GM12878 (cell line): Measurements from ENCODE around the gene DELE1. TPM values are rescaled to one million over a fixed set of nuclear protein-coding genes. Genes with fewer than 3 reads are reported as not detected.
A peak's percentile ranks its signal among the peaks of the same experiment; 100 is the strongest.

Experiments
- ATAC-seq: fragments of 200-7000 bp; cut with Tn5 transposase; 3 replicates; pipeline ENCODE4 v1.9.1; 2020; ENCODE audit warnings: mild to moderate bottlenecking, moderate library complexity
- BruUV-seq: library from RNA; stranded (reverse); fragments of 400-500 nt; replicated peaks from 2 replicates; lab custom pipeline; 2021; lab: Mats Ljungman, UMichigan
- CTCF ChIA-PET: fragments of 300-600 bp; sonication (Branson Sonifier 250); formaldehyde crosslinking; extraction: SDS; loops from one replicate; lab custom pipeline; 2021; ENCODE audit warnings: inconsistent platforms; lab: Yijun Ruan, JAX
- POLR2A ChIA-PET: fragments of 350-600 bp; formaldehyde crosslinking; extraction: SDS; loops from one replicate; lab custom pipeline; 2021; ENCODE audit warnings: inconsistent platforms; lab: Charles Lee
- RAD21 ChIA-PET: fragments of 300-600 bp; sonication (Branson Sonifier 250); formaldehyde crosslinking; loops from one replicate; lab custom pipeline; 2023; ENCODE audit warnings: antibody characterized with exemption; ENCODE audit not compliant: unreplicated experiment; lab: Charles Lee
- SMC1A ChIA-PET: fragments of 300-600 bp; sonication (Branson Sonifier 250); formaldehyde crosslinking; loops from one replicate; lab custom pipeline; 2023; ENCODE audit not compliant: unreplicated experiment, uncharacterized antibody; lab: Charles Lee
- DNase-seq: peaks from one replicate; pipeline ENCODE4 v3.0.0-alpha.2; 2011; ENCODE audit warnings: low read depth, low spot score
- FAIRE-seq: peaks from 3 replicates; lab custom pipeline; 2011; peaks lifted over from hg19 to GRCh38; lab: Jason Lieb, UNC
- H2AFZ ChIP-seq: 2 replicates; pipeline ENCODE4 v1.6.0; 2011; ENCODE audit warnings: low read depth, low read length, control low read depth; ENCODE audit not compliant: control insufficient read depth
- H3K27ac ChIP-seq: 2 replicates; pipeline ENCODE4 v1.5.1; 2011; ENCODE audit warnings: control low read depth; ENCODE audit not compliant: control insufficient read depth, insufficient read depth
- H3K27me3 ChIP-seq, 2 experiments: replicated peaks in 1 of 2; 2 replicates each; pipeline versions ENCODE4 v1.6.0 to v1.6.1; 2011; ENCODE audit warnings: low read length in 1 of 2; ENCODE audit not compliant: control insufficient read depth in 2 of 2, insufficient read depth in 2 of 2
- H3K36me3 ChIP-seq, 2 experiments: 2 replicates each; pipeline ENCODE4 v1.5.1; 2011; ENCODE audit warnings: low read length in 1 of 2; ENCODE audit not compliant: control insufficient read depth in 2 of 2, insufficient read depth in 2 of 2
- H3K4me1 ChIP-seq: 2 replicates; pipeline ENCODE4 v1.6.1; 2011; ENCODE audit warnings: mild to moderate bottlenecking, low read length, moderate library complexity, mixed read lengths; ENCODE audit not compliant: control insufficient read depth, insufficient read depth
- H3K4me2 ChIP-seq: 2 replicates; pipeline ENCODE4 v1.6.0; 2011; ENCODE audit warnings: control low read depth; ENCODE audit not compliant: control insufficient read depth, insufficient read depth
- H3K4me3 ChIP-seq: fragments of 200-600 bp; sonication (generic); 2 replicates; pipeline ENCODE4 v1.5.1; 2016
- H3K79me2 ChIP-seq: 2 replicates; pipeline ENCODE4 v1.6.0; 2011; ENCODE audit warnings: low read length; ENCODE audit not compliant: control insufficient read depth, insufficient read depth
- H3K9ac ChIP-seq: 2 replicates; pipeline ENCODE4 v1.8.0; 2011; ENCODE audit warnings: low read length, control low read depth, mixed read lengths; ENCODE audit not compliant: control insufficient read depth, insufficient read depth
- H3K9me3 ChIP-seq: replicated peaks from 3 replicates; pipeline ENCODE4 v1.5.1; 2011; ENCODE audit warnings: mild to moderate bottlenecking, low read length; ENCODE audit not compliant: control insufficient read depth, insufficient read depth
- H4K20me1 ChIP-seq: 2 replicates; pipeline ENCODE4 v1.6.0; 2011; ENCODE audit not compliant: control insufficient read depth, insufficient read depth
- GABPA ChIP-seq: IDR thresholded peaks from 2 replicates; pipeline ENCODE4 v1.6.1; 2014; ENCODE audit warnings: antibody characterized with exemption, low read depth, mild to moderate bottlenecking, inconsistent platforms
- KLF5 ChIP-seq: fragments of 450-650 bp; IDR thresholded peaks from 2 replicates; pipeline ENCODE4 v1.6.1; 2014; ENCODE audit warnings: mild to moderate bottlenecking; ENCODE audit not compliant: partially characterized antibody
- MYC ChIP-seq: IDR thresholded peaks from 2 replicates; pipeline ENCODE4 v1.6.1; 2011; ENCODE audit warnings: mild to moderate bottlenecking, low read length, moderate library complexity, inconsistent platforms; ENCODE audit not compliant: insufficient read depth, insufficient replicate concordance, insufficient read length, severe bottlenecking
- PML ChIP-seq: IDR thresholded peaks from 2 replicates; pipeline ENCODE4 v1.6.1; 2012; ENCODE audit warnings: low read length, inconsistent platforms
- SPI1 ChIP-seq: IDR thresholded peaks from 2 replicates; pipeline ENCODE4 v1.6.1; 2011; ENCODE audit warnings: low read depth, mild to moderate bottlenecking, low read length, moderate library complexity, borderline replicate concordance; ENCODE audit not compliant: insufficient read depth
- STAT1 ChIP-seq: fragments of 450-650 bp; conservative IDR thresholded peaks from 2 replicates; pipeline ENCODE4 v1.6.1; 2014; ENCODE audit warnings: antibody characterized with exemption, mild to moderate bottlenecking
- SUPT20H ChIP-seq: IDR thresholded peaks from 2 replicates; pipeline ENCODE4 v1.6.1; 2011; ENCODE audit warnings: low read depth, mild to moderate bottlenecking, low read length, moderate library complexity, borderline replicate concordance; ENCODE audit not compliant: control insufficient read depth
- WGBS: methylation state at CpG from one replicate; pipeline ENCODE4 v1.1.6; 2016; ENCODE audit warnings: low lambda C conversion rate; ENCODE audit not compliant: insufficient replicate concordance, insufficient coverage; ENCODE audit errors: missing lambda C conversion rate; 5-methylcytosine and 5-hydroxymethylcytosine counted together
- in situ Hi-C: fragments of 300-500 bp; cut with MboI; formaldehyde crosslinking; loops from 9 replicates; pipeline ENCODE4 v1.14.3; 2018; ENCODE audit warnings: mixed read lengths
- intact Hi-C: fragments of 100-400 bp; cut with micrococcal nuclease; formaldehyde crosslinking; loops from one replicate; pipeline ENCODE4 v1.14.2; 2022; ENCODE audit not compliant: unreplicated experiment
- polyA plus RNA-seq, 11 experiments: library from polyadenylated mRNA; depleted of rRNA in 4 of 11; unstranded in 6 of 11; stranded (reverse) in 5 of 11; fragments of >200 nt; fragmentation: Nextera tagmentation in 4 of 11; fragmentation: Illumina TruSeq in 1 of 11; extraction: Ambion mirVana in 4 of 11; extraction: Trizol in 1 of 11; gene quantifications; 1 replicate in 1 of 11; 2 replicates in 10 of 11; pipeline versions ENCODE4 v1.2.1 to v1.2.3, GENCODE V29; 2011 to 2016; ENCODE audit warnings: inconsistent platforms in 2 of 11, missing spikeins in 2 of 11, low read depth in 1 of 11
- total RNA-seq, 4 experiments: library from RNA; depleted of rRNA in 3 of 4; stranded (reverse); fragments of >200 nt in 3 of 4; fragmentation: Illumina TruSeq in 1 of 4; extraction: Trizol in 1 of 4; gene quantifications; 2 replicates each; pipeline versions ENCODE4 v1.2.1 to v1.2.3, GENCODE V29; 2013 to 2021

DELE1 gene
- total and polyA plus RNA-seq, 10 of the 15 experiments (the other 5 are each of a cell fraction or from before 2014, with no cell fraction given) = 18.9 to 71.4 (median 47.6) TPM

DNA sequence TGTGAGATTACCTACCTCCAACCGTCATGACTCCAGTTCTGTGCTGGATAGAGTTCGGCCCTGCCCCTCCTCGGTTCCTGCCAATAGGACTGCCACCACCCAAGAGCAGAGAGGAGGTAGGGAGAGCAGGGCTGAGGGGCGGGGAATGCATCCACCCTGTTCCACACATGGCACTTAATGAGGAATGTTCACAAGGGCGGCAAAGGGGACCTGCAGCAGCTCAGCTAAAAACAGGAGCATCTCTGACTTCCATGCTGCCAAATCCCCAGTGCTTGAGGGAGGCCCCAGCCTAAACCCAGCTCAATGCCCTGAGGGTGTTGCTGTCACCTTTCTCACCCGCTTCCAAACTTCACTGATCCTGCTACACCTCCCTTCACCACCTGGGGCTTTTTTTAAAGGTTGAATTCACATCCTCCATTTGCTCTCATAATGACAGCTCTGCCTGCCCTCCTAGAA, 7.8 kb upstream of the DELE1 start (continued):
- TF ChIP-seq PML (no peak), SUPT20H (no peak), GABPA (no peak), KLF5 (no peak), STAT1 (no peak)
- TF ChIP-seq, all 136 proteins: peak for 0

DNA sequence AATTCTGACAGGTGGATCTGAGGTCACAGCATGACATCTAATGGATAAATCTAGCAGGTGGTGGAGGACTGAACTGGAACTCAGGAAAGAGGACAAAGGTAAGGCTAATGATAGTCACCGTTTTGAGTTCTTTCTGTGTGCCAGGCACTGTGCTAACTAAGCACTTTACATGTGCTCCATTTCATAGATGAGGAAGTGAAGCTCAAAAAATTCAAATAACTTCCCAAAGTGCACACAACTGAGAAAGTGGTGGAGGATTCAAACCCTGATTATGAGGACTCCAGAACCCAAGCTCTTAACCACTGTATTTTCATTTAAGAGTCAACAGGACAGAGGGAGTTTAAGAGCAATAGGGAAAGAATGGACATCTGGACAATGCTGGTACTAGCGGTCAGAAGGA, 7.1 kb upstream of the DELE1 start:
- H3K27me3 ChIP-seq = peaks cover 0 to 4% of the 10 kb centered on the region in 2 experiments; a peak in 1 of 4 replicates
- no peak overlapping the region; the same call in 1 of the 2 replicates for H3K4me3 ChIP-seq
- BruUV-seq = no TSS peak
- H3K9ac ChIP-seq = no peak overlapping the region
- TF ChIP-seq SPI1 = peak; percentile 53
- TF ChIP-seq MYC = no peak
- POLR2A ChIA-PET = no interaction called here
- CTCF ChIA-PET = interaction anchor here (0.9 to 3.8 kb wide), 7 partner anchors 27 to 252 kb away, joined by 3 to 16 read pairs (median 4); no protein-coding TSS in a partner anchor
- RAD21 ChIA-PET = interaction anchor here (1.2 to 1.8 kb wide), 4 partner anchors 35 to 225 kb away, joined by 3 to 7 read pairs (median 4); partner anchors contain the start of gene RNF14
- H3K27ac ChIP-seq = no peak overlapping the region
- H2AFZ ChIP-seq = peak overlapping the region; percentile 45
- H3K4me1 ChIP-seq = peaks cover 23% of the 10 kb centered on the region
- H3K9me3 ChIP-seq = no peaks in the 10 kb centered on the region; the same call in 2 of the 3 replicates
- in situ Hi-C loops (no loop called here), intact Hi-C loops (no loop called here)
- H3K36me3 ChIP-seq = no peaks in the 10 kb centered on the region
- no peaks in the 10 kb centered on the region for H3K79me2 ChIP-seq
- H3K4me2 ChIP-seq = peak overlapping the region; percentile 61; the same call in 1 of the 2 replicates
- peak; percentile 22 for ATAC-seq
- WGBS = 5% methylated on average over 2 of the region's 2 CpGs
- peak; percentile 27 for FAIRE-seq
- DNase-seq = no peak
- no peaks in the 10 kb centered on the region for H4K20me1 ChIP-seq
- SMC1A ChIA-PET = interaction anchor here (1.0 to 1.4 kb wide), 7 partner anchors 27 to 225 kb away, joined by 3 to 4 read pairs (median 3); partner anchors contain the start of gene RNF14
